Measurements from ENCODE around the gene ANKS1B. TPM values are rescaled to one million over a fixed set of nuclear protein-coding genes. Genes with fewer than 3 reads are reported as not detected.
"Not testable (repeated sequence)": the region's sequence is repeated elsewhere in the genome, so short reads cannot be mapped to it uniquely, and the experiment has no call there.

ANKS1B gene
- total RNA-seq, 1 donor: 47.0 TPM

DNA sequence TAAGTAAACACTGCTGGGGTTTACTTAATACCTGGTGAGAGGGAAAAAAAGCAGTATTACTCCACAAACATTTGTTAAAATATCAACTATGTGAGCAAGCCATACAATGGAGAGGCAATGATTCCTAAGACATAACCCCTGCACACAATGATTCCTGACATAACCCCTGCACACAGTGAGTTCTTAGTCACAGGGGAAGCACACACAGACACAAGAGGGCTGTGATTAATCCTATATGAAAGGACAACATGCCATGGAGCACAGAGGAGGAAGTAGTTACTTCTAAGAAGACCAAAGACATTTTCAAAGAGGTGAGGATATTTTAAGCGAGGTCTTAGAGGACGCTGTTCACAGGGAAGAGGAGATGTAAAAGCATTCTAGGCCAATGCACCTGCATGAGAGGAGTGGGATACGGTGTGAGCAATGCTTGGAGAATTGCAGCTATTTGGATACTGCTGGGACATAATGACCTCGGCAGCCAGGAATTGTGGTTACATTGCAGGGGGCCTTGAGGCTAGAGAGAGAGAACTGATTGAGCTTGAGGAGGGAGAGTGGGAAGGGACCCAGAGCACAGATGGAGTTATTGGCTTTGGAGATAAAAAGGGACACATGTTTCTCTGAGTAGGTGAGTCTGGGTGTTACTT, 1127.7 kb downstream of the ANKS1B start:
- H3K4me3 ChIP-seq (ENCODE audit: low read depth, low read length): no peak overlapping the region
- no peak for DNase-seq (ENCODE audit: low read depth)
- TF ChIP-seq, protein P1, sequence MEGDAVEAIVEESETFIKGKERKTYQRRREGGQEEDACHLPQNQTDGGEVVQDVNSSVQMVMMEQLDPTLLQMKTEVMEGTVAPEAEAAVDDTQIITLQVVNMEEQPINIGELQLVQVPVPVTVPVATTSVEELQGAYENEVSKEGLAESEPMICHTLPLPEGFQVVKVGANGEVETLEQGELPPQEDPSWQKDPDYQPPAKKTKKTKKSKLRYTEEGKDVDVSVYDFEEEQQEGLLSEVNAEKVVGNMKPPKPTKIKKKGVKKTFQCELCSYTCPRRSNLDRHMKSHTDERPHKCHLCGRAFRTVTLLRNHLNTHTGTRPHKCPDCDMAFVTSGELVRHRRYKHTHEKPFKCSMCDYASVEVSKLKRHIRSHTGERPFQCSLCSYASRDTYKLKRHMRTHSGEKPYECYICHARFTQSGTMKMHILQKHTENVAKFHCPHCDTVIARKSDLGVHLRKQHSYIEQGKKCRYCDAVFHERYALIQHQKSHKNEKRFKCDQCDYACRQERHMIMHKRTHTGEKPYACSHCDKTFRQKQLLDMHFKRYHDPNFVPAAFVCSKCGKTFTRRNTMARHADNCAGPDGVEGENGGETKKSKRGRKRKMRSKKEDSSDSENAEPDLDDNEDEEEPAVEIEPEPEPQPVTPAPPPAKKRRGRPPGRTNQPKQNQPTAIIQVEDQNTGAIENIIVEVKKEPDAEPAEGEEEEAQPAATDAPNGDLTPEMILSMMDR (IDR thresholded peaks at IDR 0.05; ENCODE audit: insufficient read depth, low read length): no peak

DNA sequence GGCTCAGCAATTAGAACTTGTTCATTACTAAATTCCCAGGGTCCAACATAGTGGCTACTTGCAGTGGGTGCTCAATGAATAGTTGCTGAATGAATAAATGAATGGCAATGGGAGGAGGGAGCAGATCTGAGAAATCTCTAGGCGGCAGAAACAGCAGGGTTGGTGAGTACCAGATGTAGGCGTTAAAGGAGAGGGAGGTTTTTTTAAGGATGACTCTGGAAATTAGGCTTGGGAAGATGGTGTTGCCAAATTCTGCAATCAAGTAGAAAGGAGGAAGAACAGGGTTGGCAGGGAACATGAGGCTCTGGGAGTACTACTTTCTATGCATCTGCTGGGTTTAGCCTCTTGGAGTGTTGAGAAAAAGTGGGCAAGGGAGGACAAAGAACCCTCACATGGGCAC, 1132.6 kb downstream of the ANKS1B start:
- no peak overlapping the region for H3K4me3 ChIP-seq (ENCODE audit: low read depth, low read length)
- DNase-seq (ENCODE audit: low read depth): no peak
- TF ChIP-seq, protein P1 (IDR thresholded peaks at IDR 0.05; ENCODE audit: insufficient read depth, low read length): no peak

DNA sequence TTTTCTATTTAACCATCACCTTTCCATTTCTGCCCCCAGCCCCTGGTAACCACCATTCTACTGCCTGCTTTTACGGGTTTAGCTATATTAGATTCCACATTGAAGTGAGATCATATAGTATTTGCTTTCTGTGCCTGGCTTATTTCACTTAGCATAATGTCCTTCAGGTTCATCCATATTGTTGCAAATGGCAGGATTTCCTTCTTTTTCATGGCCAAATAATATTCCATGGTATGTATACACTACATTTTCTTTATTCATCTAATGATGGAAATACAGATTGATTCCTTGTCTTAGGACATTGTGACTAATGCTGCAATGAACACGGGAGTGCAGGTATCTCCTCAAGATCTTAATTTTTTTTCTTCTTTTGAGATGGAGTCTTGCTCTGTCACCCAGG, 1137.5 kb downstream of the ANKS1B start:
- DNase-seq (ENCODE audit: low read depth): no peak
- TF ChIP-seq, protein P1 (IDR thresholded peaks at IDR 0.05; ENCODE audit: insufficient read depth, low read length): no peak

DNA sequence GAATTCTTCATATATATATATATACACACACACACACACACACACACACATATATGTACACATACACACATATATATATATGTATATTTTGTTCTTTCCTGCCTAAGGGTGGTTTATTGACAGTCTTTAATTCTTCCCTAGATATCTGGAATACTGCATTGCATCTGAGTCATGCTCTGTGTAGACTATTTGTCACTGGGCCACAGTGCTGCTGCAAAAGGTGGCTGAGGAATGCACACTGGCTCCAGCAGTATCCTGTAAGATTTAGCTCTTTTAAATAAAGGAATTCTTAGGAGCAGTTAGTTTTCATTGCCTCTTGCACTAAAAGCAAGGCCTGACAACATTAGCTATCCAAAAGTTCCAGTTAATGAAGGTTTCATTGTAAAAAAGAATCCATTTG, 1138.8 kb downstream of the ANKS1B start:
- TF ChIP-seq, protein P1 (IDR thresholded peaks at IDR 0.05; ENCODE audit: insufficient read depth, low read length): no peak
- DNase-seq (ENCODE audit: low read depth): no peak
- H3K4me3 ChIP-seq (ENCODE audit: low read depth, low read length): no peak overlapping the region

More for the DNA sequence above, 1137.5 kb downstream of the ANKS1B start:
- no peak overlapping the region for H3K4me3 ChIP-seq (ENCODE audit: low read depth, low read length)

DNA sequence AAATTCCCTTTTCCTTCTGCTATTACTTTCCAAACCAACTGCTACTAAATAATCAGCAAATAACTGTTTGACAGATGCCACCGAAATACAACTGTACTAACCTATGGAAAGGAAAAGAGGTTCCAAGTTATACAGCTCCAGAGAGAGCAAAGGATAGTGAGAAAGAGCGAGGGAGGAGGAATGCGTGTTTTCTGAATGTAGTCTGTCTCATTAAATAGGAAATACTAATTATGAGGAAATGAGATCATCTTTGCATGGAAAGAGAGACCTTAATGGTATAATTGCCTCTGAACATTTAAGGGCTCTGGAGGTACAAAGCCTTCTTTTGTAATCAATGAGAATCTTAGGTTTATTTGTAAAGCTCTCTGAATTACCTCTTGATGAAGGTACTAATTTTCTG, 1144.4 kb downstream of the ANKS1B start:
- TF ChIP-seq, protein P1 (IDR thresholded peaks at IDR 0.05; ENCODE audit: insufficient read depth, low read length): no peak
- H3K4me3 ChIP-seq (ENCODE audit: low read depth, low read length): no peak overlapping the region
- DNase-seq (ENCODE audit: low read depth): no peak

DNA sequence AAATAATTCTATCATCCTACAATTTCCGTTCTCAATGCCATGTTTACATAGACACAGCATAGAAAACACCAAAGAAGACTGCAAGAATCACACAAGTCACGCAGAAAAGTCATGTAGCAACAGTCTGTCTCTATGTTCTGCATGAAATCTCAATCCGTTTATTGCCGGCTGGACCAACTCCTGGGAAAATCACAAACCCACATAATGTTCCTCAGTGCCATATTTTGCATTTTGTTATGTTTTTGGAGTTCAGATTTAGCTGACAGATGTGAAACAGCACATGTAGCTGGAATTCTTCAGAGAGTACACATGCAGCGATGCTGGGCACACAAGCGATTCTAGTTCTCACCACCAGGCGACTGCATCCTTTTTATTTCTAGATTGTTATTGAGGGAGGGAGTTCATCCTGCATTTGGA, 1146.5 kb downstream of the ANKS1B start:
- no peak overlapping the region for H3K4me3 ChIP-seq (ENCODE audit: low read depth, low read length)
- peak; percentile 4 for DNase-seq (ENCODE audit: low read depth)
- TF ChIP-seq, protein P1 (IDR thresholded peaks at IDR 0.05; ENCODE audit: insufficient read depth, low read length): peak; percentile 56

DNA sequence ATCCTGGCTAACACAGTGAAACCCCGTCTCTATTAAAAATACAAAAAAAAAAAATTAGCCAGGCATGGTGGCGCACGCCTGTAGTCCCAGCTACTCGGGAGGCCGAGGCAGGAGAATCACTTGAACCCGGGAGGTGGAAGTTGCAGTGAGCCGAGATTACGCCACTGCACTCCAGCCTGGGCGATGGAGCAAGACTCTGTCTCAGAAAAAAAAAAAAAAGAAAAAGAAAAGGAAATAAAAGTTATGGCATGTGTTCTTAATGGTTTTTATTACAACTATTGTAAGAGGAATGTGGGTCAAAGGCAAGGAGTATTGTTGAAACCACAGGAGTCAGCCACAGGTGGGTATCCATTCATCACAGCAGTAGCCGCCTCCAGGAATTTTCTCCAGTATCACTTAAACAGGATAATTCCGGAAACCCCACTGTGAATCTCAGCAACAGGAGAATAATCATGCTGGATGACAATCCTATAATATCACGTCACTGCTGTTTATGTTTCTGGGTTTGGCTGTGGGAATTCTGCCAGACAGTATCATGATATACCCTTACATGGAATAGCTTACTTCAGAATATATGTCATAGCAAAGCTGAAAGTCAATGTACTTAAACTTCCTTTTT, 1147.5 kb downstream of the ANKS1B start:
- not testable (repeated sequence) for DNase-seq (ENCODE audit: low read depth); H3K4me3 ChIP-seq (ENCODE audit: low read depth, low read length)

Data from fibroblast of the aortic adventitia (primary cell).